SH-SY5Y (cell line): ENCODE data around the gene CMTM4.

Experiments used
- GATA2 ChIP-seq: IDR thresholded peaks from 2 replicates; pipeline ENCODE4 v1.6.1; 2011; ENCODE audit warnings: mild to moderate bottlenecking, low read depth, low read length
- GATA3 ChIP-seq: IDR thresholded peaks from 2 replicates; pipeline ENCODE4 v1.6.1; 2011; ENCODE audit warnings: low read depth, mild to moderate bottlenecking, low read length, moderate library complexity

GRCh38 chr16:66609139-66609510 is 87.4 kb downstream of the CMTM4 start:
- TF ChIP-seq GATA2 (no peak), GATA3 (no peak)
